Heart left ventricle (tissue), 13 donors: ENCODE data around the gene NELFB.

Experiments
- CTCF ChIP-seq, 12 donors: fragments of 200-600 bp; sonication (generic) in 4 of 12; IDR thresholded peaks; one replicate each; pipeline versions ENCODE4 v1.5.0 to v1.8.0; 2018 to 2022; ENCODE audit warnings: antibody characterized with exemption in 12 of 12, mild to moderate bottlenecking in 5 of 12
- POLR2A ChIP-seq, 2 donors: fragments of 450-650 bp; IDR thresholded peaks; one replicate each; pipeline ENCODE4 v1.6.1; 2017; ENCODE audit warnings: antibody characterized with exemption in 2 of 2, mild to moderate bottlenecking in 2 of 2, moderate library complexity in 2 of 2
- donor health status: ischemic (EF 13 %, LVEDD 7.1; RV severe dilation, severe dysfunction).
- donor health status: DM: no; HTN: yes; CAD: no.
- donor health status: DM: no; HTN: no; CAD: no.
- donor health status: ischemic (EF 25% LVEDD 6.9; RV normal size, moderate dysfunction).
- donor health status: ischemic (EF 25% LVEDD 5.7; RV mildly dilated, moderate dysfunction).
- donor health status: ischemic (EF 35%, LVEDD 5.7; RV mildly dilated, moderate dysfunction).
- donor health status: nonischemic (EF 11% LVEDD 7.7; RV severe dilation, severe dysfunction).
- donor health status: DM: yes; HTN: yes; CAD: no.
- donor health status: PGD.
- donor health status: ischemic (EF 29% LVEDD 5.4; RV normal size, mild dysfunction).
- donor health status: nonischemic (EF 23%, LVEDD 6.1; RV moderate dilation, normal function).

- TF ChIP-seq POLR2A (IDR thresholded peaks at IDR 0.05) (peak; percentile 25 to 91), CTCF (IDR thresholded peaks at IDR 0.05) (no peak)
These were observed 47.0 kb downstream of the NELFB start, which contains the start of gene NRARP for GRCh38 chr9:137302118-137302448.
